Activated CD8-positive, alpha-beta memory T cell treated with anti-CD3 and anti-CD28 coated beads, Interleukin-2, amount 50 U/mL, for 1 hour (primary cell): ENCODE results near the gene DTWD1.
A peak's percentile ranks its signal among the peaks of the same experiment; 100 is the strongest.
"Not testable (repeated sequence)": the region's sequence is repeated elsewhere in the genome, so short reads cannot be mapped to it uniquely, and the experiment has no call there.

Source experiments
- DNase-seq: peaks from one replicate; pipeline ENCODE4 v3.0.0-alpha.2; 2020; ENCODE audit errors: extremely low read depth

Gene DTWD1

GRCh38 chr15:49620658-49621368 is at the start of gene DTWD1, which contains the start of gene FAM227B:
Gene DTWD1 (plus strand): TSS chr15:49621048. CDS start chr15:49625168, 4,120 bp downstream.
Gene FAM227B (minus strand): TSS chr15:49620818. CDS start chr15:49615171, 5,647 bp downstream.
- peak; percentile 90 for DNase-seq

GRCh38 chr15:49573421-49573820 is 47.4 kb upstream of the DTWD1 start:
- no peak for DNase-seq

GRCh38 chr15:49589030-49589429 is 31.8 kb upstream of the DTWD1 start:
- no peak for DNase-seq

GRCh38 chr15:49592829-49593316 is 28.0 kb upstream of the DTWD1 start:
- not testable (repeated sequence) for DNase-seq

- DNase-seq: no peak
These were observed 16.0 kb upstream of the DTWD1 start for GRCh38 chr15:49604625-49605409.

- DNase-seq: no peak
These were observed 15.3 kb upstream of the DTWD1 start for GRCh38 chr15:49605588-49605987.

- DNase-seq: no peak
These were observed 14.3 kb upstream of the DTWD1 start for GRCh38 chr15:49606594-49606993.

GRCh38 chr15:49610157-49610918 is 10.5 kb upstream of the DTWD1 start:
- no peak for DNase-seq

- DNase-seq: not testable (repeated sequence)
These were observed 8.6 kb upstream of the DTWD1 start for GRCh38 chr15:49612240-49612639.

GRCh38 chr15:49619226-49619625 is 1.6 kb upstream of the DTWD1 start:
- DNase-seq: no peak

- DNase-seq: no peak
These were observed 649 bp upstream of the DTWD1 start for GRCh38 chr15:49620199-49620598.

- no peak for DNase-seq
These were observed 558 bp downstream of the DTWD1 start for GRCh38 chr15:49621401-49621811.

- DNase-seq: no peak
These were observed 1.0 kb downstream of the DTWD1 start for GRCh38 chr15:49621887-49622286.

GRCh38 chr15:49622561-49622960 is 1.7 kb downstream of the DTWD1 start:
- DNase-seq: no peak

GRCh38 chr15:49624056-49624455 is 3.2 kb downstream of the DTWD1 start:
- DNase-seq: no peak

- no peak for DNase-seq
These were observed 4.7 kb downstream of the DTWD1 start for GRCh38 chr15:49625460-49626036.

GRCh38 chr15:49627407-49627877 is 6.6 kb downstream of the DTWD1 start:
- no peak for DNase-seq

GRCh38 chr15:49628379-49628778 is 7.5 kb downstream of the DTWD1 start:
- DNase-seq: no peak

- DNase-seq: no peak
These were observed 17.0 kb downstream of the DTWD1 start for GRCh38 chr15:49637857-49638256.

- DNase-seq: no peak
These were observed 23.5 kb downstream of the DTWD1 start for GRCh38 chr15:49644364-49644794.

- DNase-seq: no peak
These were observed 24.4 kb downstream of the DTWD1 start for GRCh38 chr15:49645277-49645676.

- no peak for DNase-seq
These were observed 25.1 kb downstream of the DTWD1 start for GRCh38 chr15:49645941-49646340.
